Measurements from ENCODE around the gene ZC3H18.

- no peak for TF ChIP-seq CTCF (conservative IDR thresholded peaks at IDR 0.05)
- TF ChIP-seq EZH2 (IDR thresholded peaks at IDR 0.05; ENCODE audit: low read depth) = no peak
Observed at GRCh38 chr16:88619859-88620815, 49.9 kb downstream of the ZC3H18 start.
